HG03103 (cell line): ENCODE results near the gene TTLL10.

Experiments
- ATAC-seq: cut with Tn5 transposase; IDR thresholded peaks from one replicate; pipeline ENCODE4 v1.9.1; 2021; ENCODE audit warnings: low read depth; ENCODE audit not compliant: unreplicated experiment

TTLL10 gene

DNA sequence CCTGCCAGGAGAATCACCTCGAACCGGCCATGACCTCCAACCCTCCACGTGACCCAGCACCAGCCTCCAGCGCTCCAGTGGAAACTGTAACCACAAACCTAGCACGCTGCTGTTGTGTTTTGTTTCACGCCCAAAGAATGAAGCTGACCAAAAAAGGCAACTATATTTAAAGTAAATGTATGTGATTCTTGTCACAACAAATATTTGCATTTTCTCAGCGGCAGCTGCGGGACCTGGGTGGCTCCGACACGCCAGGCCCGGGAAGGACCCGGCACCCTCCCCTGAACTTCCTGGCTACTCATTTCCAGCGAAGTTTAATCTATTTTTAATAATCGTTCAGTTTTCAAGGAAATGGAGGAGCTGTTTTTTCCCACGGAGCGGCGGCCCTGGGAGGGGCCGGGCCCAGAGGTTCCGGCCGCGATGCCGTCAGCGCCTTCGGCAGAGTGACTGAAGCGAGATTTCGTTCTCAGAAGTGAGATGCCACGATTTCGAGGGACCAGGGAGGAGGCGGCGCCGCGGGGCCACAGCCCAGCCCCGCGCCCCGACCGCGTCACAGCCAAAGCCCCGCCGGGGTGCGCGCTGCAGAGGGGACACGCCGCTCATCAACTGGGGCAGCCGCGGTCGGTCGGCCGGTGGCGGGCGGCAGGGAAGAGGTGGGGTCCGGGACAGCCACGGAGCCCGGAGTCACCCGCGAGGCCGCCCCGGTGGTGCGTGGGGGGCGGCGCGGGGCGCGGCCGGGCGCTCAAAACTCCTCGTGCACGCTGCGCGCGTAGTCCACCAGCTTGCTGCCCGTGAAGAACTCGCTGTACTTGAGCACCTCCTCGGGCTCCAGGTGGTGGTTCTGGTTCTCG lies 43.3 kb downstream of the TTLL10 start:
- no peak for ATAC-seq

DNA sequence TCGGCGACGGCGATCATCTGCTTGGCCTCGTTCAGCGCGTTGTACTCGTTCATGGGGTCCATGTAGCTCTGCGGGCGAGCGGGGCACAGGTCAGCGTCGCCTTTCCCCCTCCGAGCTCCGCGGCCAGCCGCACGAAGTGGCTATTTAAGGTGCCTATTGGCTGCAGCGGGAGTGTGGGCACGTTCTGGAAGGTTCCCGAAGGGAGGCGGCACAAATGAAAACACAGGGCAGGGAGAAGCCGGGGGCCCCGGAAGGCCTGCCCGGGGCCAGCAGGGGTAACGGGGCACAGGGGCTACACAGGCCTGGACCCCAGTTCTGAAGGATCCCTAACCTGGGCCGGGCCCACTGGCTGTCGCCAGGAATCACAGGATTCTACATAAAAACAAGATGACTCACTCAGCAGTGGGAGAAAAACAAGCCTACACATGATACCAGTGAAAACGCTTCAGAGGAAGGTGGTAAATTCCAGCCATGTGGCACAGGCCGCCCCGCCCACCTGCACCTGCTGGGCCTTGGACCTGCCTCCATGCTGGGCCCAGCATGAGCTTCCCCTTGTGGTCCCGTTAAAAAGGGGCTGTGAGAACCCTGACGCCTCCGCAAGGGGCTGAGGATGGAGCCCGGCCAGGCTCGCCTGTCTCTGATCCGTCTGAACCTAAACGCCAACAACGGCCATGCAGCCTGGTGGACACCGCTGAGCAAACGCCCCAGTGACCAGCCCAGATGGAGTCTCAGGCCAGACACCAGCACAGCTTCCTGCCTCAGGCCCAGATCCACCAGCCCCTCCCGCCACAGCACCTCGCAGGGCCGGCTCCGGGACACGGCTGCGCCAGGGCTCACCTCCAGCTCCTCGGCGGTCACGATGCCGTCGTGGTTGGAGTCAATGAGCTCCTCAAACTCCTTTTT lies 44.2 kb downstream of the TTLL10 start:
- no peak for ATAC-seq

DNA sequence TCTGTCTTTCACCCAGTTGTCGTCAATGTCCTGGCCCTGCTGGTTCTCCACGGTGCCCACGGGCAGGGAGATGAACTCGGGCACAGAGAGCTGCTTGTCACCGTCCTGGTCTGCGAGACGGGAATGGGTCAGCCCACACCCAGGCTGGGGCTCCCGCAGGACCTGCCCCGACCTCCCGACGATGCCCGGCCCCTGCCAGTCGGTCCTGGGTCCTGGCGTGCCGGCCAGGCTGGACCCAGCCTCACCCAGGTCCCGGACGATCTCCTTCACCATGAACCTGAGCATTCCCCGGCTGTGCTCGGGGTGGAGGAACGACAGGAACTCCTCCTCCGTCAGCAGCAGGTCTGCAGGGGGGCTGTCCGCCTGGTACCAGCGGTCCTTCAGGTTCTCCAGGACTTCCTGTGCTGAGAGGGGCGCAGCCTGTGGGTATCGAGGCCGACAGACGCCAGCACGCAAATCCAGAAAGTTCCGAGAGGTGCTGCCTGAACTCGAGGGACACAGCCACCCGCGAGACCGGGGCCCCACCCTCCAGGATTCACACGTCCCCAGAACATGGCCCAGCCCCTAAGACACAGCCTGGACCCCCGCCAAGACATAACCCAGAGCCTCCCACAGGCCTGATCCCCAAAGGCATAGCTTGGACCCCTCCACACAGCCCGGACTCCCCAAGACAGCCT lies 45.0 kb downstream of the TTLL10 start:
- no peak for ATAC-seq

DNA sequence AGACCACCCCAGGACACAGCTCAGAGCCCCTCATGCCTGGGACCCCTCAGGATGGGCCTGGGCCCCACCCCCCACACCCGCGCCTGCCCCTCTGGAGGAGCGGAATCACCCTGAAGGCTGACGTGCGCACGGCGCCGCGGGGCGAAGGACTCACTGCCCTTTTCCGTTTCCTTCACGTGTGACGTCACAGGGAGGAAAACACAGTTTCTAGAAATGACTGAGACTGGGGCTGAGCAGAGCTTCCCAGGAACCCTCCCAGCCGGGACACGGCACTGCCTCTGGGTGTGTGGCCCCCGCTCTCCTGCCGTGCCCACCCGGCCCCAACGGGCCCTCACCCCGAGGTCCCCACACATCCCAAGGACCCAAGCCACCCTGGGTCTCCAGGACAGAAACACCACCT lies 45.7 kb downstream of the TTLL10 start:
- no peak for ATAC-seq

DNA sequence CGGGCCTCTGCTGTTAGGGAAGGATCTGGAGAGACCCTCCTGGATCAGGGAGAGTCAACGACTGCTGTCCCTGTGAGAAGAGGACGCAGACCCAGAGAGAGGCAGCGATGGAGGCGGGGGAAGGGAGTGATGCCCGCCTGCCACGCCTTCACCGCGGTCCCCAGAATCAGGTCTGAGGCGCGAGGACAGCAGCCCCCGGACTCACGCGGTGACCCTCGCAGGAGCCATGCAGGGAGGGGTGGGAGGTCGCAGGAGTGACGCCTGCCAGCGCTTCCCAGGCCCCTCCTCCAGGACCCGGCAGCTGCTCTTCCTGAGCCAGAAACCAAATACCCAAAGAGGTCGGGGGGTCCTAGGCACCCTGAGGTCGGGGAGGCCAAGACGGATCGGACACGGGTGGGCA lies 46.5 kb downstream of the TTLL10 start:
- no peak for ATAC-seq

DNA sequence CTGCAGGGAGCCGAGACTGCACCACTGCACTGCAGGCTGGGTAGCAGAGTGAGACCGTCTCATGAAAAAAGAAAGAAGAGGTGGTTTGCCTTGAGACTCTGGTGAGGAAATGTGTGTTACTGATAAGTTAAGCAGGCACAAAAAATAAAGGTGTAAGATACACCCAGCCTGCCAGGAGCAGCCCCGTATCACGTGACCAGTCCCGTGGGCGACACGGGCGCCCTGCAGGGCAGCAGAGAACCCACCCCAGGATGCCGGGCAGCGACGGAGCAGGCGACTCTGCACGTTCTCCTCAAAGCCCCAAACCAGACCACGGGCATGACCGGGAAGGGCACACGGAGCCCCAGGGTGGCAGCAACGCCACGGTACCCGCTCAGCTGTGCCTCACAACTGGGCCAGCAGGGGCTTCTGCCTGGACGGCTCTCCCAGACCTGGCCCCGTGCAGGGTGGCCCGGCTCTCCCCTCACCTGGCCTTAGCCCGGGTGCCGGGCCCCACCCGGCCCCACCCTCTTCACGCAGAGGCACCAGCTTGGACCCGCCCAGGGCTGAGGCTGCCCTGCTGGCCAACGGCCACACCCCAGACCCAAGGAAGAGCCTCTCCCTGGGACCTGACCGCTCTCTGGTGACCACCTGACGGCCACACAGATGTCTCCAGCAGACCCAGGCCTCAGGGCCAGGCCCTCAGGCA lies 48.4 kb downstream of the TTLL10 start:
- ATAC-seq, result no peak

DNA sequence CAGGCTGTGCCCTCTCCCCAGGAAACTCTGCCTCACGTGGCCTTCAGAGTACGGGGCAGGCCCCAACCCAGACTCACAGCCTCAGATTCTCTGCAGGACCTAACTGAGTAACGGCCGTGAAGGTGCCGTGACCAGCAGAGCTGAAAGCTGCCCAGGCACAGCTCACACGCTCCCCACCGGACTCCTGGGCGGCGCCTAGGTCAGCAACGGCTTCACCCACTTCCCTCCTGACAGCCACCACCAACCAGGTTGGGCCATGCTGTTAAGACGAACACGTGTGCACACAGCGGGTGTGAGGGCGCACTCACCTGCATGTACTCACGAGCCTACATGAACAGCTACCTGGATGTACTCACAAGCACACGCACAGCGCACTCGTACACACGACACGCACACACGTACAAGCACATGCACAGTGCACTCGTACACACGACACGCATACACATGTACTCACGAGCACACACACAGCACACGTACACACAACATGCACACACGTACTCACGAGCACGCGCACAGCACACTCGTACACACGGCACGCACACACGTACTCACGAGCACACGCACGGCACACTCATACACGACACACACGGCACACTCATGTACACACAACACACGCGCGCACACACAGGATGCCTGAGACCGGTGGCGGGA lies 49.0 kb downstream of the TTLL10 start:
- no peak for ATAC-seq

DNA sequence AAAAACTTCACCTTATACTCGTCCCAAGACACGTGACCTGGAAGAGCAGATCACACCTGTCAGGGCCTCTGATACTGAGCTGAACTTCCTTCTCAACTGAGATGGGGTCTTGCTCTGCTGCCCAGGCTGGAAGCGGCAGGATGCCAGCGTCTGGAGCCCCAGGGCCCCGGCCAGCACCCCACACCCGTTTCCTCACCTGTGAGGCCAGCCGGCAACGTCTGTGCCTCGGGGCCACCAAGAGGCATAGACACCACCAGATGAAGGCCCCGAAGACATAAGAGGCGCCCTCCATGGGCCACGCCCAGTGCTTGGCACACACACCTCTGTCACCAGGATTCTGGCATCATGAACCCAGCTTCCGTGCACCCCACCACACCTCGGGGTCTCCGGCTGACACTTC lies 49.6 kb downstream of the TTLL10 start:
- ATAC-seq, result no peak

DNA sequence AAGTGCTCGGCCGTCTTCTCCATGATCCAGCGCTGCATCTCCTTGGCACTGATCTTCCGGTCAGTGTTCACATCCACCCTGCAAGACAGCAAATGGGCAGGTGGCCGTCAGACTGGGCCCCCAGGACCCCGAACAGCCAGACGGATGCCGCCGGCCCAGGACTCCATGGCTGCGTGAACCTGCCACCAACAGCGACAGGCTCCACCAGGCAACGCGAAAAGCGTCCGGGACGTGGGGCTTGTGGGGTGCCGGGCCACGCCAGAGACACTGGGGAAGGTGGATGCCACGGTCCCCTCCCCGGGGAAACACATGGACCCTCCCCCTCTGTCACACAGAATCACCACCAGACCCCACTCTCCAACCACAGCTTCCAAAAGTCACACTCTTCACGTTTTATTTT lies 50.2 kb downstream of the TTLL10 start:
- no peak for ATAC-seq

DNA sequence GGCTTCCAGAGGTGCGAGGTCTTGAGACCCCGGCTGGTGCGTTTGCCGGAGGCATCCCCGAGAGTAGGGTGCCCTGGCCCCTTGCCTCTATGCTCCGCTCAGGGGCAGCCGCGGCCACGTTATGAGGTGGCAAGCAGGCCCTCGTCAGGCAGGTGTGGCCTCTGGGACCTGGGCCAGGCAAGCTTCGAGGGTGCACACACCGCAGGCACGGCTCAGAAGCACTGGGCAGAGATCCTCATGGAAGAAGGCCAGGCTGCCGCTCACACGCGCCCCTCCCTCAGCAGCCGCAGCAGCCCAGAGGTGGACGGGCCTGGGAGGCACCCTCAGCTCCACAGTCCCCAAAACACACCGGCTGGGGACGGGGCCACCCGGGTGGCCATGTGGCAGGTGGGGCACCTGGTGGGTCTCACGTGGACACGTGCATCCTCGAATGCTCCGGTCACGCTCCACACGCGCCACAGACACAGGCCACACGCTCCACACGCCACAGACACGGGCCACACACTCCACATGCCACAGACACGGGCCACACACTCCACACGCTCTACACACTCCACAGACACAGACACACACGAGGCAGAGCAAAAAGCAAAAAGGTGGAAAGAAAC lies 51.7 kb downstream of the TTLL10 start:
- ATAC-seq, result no peak

DNA sequence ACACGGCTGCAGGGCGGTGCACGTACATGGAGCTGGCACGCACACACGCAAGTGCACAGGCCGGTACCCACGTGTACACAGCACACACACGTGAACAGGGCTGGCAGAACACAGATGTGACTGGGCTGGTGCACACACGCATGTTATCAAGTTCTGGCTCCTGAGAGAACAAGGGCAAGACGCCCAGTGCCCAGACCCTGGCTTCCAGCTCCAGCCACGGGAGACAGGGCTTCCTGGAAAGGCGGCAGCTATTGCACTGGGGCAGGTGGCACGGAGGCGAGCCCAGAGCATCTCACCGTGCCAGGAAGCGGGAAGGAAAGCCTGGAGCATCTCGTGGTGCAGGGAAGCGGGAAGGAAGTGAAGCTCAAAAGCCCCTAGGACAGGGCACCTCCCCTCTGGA lies 52.2 kb downstream of the TTLL10 start:
- no peak for ATAC-seq

DNA sequence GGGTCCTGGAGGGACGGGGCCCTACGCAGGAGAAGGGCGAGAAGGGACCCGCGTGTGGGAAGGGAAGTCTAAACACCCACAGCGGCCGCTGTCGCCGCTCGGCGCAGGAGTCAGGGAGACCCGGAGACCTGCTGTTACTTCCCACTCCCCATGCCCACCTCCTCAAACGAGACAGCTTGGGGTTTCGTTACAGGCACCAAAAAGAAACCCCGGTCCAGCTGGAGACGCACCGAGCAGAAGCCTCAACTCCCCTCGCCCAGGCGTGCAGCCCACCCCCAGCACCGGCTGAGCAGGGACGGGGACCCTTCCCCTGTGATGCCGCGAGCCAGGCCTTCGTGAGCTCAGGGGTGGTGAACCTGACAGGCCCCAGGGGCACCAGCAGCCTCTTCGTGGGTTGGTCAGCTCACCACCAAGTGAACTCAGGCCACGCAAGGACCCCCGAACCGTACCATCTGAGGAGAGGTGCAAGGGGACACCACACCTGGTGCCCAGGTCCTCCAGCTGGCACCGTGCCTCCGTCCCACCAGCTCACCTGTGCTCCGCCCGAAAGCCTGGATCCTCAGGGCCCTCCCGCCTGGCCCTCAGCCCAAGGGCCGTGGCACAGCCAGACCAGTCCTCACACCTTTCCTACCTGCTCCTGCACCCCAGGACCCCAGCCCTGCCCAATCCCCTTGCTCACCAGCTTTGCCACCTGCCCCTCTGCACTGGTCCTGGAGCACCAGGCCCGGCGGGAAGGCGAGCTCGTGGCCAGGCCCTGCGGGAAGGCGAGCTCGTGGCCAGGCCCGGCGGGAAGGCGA lies 53.1 kb downstream of the TTLL10 start:
- ATAC-seq, result no peak

DNA sequence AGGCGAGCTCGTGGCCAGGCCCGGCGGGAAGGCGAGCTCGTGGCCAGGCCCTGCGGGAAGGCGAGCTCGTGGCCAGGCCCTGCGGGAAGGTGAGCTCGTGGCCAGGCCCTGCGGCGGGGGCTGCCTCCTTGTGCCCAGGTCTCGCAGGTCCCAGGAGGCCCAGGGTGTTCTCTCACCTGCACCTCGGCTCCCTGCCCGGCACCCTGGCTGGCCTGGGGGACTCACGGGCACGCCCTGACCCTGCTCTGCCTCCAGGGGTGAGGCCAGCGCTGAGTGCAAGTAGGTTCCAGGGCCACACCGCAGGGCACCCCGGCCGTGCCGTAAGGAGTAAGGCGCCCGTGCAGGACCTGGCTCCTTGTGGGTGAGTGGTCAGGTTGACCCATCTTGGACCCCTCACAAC lies 53.7 kb downstream of the TTLL10 start:
- ATAC-seq, result no peak

DNA sequence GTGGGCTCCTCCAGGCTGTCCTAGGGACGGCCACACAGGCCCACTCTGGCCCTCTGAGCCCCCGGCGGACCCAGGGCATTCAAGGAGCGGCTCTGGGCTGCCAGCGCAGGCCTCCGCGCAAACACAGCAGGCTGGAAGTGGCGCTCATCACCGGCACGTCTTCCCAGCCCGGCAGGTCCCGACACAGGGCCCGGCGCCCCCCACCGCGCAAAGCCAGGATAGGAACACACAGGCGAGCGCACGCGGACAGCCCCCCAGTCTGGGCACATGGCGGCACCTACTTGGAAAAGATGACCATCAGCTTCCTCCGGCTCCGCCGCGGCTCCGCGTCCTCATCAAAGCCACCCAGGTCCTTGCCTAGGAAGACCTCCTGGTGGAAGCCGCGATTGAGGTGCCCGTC lies 54.5 kb downstream of the TTLL10 start:
- ATAC-seq, result no peak

DNA sequence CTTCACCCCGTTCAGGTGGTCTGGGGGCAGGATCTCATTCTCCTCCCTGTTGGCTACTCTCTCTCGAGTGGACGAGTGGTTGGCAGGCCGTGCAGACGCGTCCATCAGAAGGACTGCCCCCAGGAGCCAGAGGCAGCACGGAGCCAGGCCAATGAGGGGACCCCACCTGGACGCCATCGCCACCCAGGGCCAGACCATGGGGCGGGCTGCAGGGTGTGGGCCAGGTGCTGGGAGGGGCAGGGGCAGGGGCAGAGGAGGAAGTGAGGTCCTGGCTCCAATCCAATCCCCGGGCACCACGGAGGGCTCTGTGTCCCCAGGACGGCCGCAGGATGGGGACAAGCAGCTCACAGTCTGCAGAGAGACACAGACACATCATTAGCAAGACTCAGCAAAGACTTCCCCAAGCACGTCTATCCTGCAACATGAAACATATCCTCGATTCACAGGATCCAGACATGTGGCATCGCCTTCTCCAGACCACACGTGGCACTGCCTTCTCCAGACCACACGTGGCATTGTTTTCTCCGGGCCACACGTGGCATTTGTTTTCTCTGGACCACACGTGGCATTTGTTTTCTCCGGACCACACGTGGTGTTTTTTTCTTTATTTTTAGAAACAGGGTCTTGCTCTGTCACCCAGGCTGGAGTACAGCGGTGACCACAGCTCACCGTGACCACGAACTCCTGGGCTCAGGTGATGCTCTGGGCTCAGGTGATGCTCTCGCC lies 55.1 kb downstream of the TTLL10 start:
- no peak for ATAC-seq

DNA sequence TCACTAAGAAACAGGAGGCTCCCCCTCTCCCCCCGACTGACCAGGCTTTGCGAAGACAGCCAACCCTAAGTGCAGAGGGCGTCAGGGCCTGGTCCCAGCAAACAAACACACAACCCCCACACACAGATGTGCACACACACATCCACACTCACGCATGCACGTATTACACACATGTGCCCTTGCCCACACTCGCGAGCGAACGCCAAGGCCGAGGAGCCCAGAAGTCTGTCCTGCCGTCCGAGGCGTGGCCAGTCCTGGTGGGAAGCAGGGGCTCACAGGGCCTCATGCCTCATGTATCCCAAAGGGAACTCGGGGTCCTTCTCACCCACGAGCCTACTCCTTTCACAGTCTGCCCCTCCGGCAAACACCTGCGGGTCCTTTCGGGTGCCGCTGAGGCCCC lies 56.1 kb downstream of the TTLL10 start:
- no peak for ATAC-seq

DNA sequence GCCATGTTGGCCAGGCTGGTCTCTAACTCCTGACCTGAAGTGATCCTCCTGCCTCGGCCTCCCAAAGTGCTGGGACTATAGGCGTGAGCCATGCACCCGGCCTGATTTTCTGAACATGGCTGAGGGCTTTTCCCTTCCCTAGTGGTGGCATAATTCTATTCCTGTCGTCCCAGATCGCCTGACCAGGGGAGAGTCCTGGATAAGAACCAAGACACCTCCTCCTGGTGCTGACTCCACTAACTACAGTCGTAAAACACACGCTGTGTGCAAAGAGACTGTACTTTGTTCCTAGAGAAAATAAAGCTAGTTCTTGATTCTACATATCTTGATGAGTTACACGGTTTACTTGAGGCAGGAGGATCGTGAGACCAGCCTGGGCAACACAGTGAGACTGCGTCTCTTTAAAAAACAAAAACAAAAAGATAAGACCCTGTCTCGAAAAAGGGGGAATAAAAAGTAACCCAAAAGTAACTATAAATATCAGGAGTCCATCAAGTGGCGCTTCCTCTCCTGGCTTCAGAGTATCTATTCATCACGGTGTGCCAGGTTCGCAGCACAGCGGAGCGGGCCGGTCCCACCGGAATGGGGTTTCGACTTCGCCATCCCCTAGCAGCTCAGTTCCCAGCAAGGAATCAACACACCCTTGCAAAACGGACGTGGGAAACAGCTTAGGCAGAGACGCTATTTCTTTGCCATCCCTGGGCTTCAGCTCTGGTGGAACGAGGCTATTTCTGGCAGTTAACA lies 57.1 kb downstream of the TTLL10 start:
- no peak for ATAC-seq
